GM10248 (cell line): Measurements from ENCODE around the gene SEMA3A.
A peak's percentile ranks its signal among the peaks of the same experiment; 100 is the strongest.

Experiments
- CTCF ChIA-PET: fragments of 300-600 bp; sonication (Branson Sonifier 250); formaldehyde crosslinking; extraction: SDS; loops from one replicate; lab custom pipeline; 2021; ENCODE audit warnings: antibody characterized with exemption; lab: Yijun Ruan, JAX
- POLR2A ChIA-PET: fragments of 350-650 bp; sonication (Branson Sonifier 250); formaldehyde crosslinking; extraction: SDS; loops from one replicate; lab custom pipeline; 2020; ENCODE audit warnings: antibody characterized with exemption; lab: Yijun Ruan, JAX
- DNase-seq: peaks from one replicate; pipeline ENCODE4 v3.0.0; 2012; ENCODE audit errors: extremely low spot score
- TF ChIP-seq, protein P1 (sequence below): IDR thresholded peaks from 2 replicates; pipeline ENCODE4 v1.5.1; 2012; ENCODE audit warnings: mild to moderate bottlenecking, low read depth; ENCODE audit errors: extremely low read depth, missing control alignments, control extremely low read depth

SEMA3A gene

GRCh38 chr7:83984591-83984990, 210.0 kb downstream of the SEMA3A start:
- DNase-seq, result no peak
- ChIA-PET POLR2A (no interaction called here), CTCF (no interaction called here)
- TF ChIP-seq, protein P1, sequence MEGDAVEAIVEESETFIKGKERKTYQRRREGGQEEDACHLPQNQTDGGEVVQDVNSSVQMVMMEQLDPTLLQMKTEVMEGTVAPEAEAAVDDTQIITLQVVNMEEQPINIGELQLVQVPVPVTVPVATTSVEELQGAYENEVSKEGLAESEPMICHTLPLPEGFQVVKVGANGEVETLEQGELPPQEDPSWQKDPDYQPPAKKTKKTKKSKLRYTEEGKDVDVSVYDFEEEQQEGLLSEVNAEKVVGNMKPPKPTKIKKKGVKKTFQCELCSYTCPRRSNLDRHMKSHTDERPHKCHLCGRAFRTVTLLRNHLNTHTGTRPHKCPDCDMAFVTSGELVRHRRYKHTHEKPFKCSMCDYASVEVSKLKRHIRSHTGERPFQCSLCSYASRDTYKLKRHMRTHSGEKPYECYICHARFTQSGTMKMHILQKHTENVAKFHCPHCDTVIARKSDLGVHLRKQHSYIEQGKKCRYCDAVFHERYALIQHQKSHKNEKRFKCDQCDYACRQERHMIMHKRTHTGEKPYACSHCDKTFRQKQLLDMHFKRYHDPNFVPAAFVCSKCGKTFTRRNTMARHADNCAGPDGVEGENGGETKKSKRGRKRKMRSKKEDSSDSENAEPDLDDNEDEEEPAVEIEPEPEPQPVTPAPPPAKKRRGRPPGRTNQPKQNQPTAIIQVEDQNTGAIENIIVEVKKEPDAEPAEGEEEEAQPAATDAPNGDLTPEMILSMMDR, result no peak

- ChIA-PET POLR2A (no interaction called here), CTCF (no interaction called here)
- DNase-seq, result no peak
- TF ChIP-seq, protein P1, result no peak
Observed at GRCh38 chr7:83984076-83984475, 210.5 kb downstream of the SEMA3A start.

DNA sequence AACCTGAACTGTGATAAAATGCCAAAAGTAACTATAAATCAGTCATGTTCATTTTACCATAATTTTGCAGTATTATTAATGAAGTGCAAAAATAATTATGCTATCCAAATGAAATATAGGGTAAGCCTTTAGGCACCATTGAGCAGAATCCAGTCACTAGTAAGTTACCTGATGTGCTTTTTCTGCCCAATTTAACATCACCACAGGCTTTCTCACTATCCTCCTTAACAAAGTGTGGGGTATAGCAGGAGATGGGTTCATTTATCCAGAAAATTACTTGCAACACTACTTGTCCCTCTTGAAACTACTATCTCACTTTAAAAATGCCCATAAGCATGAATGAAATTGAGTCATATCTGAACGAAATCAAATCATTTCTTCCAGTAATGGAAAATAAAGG, 211.0 kb downstream of the SEMA3A start:
- TF ChIP-seq, protein P1, result no peak
- ChIA-PET CTCF (interaction anchor here (0.8 kb wide), 1 partner anchor 141 kb away, joined by 3 read pairs; no protein-coding TSS in a partner anchor), POLR2A (no interaction called here)

DNA sequence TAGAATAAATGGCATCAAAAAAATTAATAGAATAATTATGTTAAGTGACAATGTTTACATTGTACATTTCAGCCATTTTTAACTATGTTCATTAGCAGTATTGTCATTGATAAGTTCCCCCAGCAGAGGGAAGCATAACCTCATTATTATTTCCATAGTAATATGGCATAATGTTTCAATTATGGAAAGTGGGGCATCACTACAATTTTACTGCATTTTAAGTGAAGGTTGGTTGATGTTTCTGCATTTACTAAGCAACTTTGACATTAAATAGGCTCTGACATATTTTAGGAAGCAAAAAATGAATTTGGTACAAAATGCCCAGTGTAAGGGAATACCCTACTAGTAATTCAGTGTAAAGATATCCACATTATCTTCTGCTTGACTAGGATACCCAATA, 218.3 kb downstream of the SEMA3A start:
- CTCF ChIA-PET, result interaction anchor here (1.7 kb wide), 1 partner anchor 1048 kb away, joined by 7 read pairs; no protein-coding TSS in a partner anchor
- peak; percentile 20 for DNase-seq
- TF ChIP-seq, protein P1, result peak; percentile 69
- POLR2A ChIA-PET, result no interaction called here

More for the DNA sequence above, 211.0 kb downstream of the SEMA3A start:
- no peak for DNase-seq

DNA sequence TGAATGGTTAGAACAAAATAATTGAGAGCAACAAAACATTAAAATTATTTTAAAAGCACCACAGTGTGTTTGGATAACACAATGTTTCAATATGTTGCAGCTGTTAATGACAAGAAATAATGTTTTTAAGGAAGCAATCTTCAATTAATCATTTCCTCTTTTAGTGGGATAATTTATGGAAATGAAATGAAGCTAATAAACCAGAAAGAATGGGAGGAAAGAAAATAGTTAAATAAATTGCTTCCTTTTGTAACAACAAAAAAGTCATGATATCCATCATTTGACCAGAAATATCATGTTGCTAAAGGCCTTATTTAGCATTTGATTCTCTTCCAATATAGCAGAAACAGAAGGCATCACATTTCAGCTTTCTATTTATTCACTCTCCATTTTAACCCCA, 224.5 kb downstream of the SEMA3A start:
- DNase-seq, result no peak
- ChIA-PET POLR2A (no interaction called here), CTCF (no interaction called here)
- TF ChIP-seq, protein P1, result no peak

GRCh38 chr7:83964318-83964717, 230.3 kb downstream of the SEMA3A start:
- POLR2A ChIA-PET, result no interaction called here
- CTCF ChIA-PET, result interaction anchor here (1.0 to 1.2 kb wide), 2 partner anchors 16 to 29 kb away, joined by 3 to 5 read pairs; no protein-coding TSS in a partner anchor
- DNase-seq, result no peak
- TF ChIP-seq, protein P1, result no peak
